ENCODE results near the gene PLCB3.

DNA sequence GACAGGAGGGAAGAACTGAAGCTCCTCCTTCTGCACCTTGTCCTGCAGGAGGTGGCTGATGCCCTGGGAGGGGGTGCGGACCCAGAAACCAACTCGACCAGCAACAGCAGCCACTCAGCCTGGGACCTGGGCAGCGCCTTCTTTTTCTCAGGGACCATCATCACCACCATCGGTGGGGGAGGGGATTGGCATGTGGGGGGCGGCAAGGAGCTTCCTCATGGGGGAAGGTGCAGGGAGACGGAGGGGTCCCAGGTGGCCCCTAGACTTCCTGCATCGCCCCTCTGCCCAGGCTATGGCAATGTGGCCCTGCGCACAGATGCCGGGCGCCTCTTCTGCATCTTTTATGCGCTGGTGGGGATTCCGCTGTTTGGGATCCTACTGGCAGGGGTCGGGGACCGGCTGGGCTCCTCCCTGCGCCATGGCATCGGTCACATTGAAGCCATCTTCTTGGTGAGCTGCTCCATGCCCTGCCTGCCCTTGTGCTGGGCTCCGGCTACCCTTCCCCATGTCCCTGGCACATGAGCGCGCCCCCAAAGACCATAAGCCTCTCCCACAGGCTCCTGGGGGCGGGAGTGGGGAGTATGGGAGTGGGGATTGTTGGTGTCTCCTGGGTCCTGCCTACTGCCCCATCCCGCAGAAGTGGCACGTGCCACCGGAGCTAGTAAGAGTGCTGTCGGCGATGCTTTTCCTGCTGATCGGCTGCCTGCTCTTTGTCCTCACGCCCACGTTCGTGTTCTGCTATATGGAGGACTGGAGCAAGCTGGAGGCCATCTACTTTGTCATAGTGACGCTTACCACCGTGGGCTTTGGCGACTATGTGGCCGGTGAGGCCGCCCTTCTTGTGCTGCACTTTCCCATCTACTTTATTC, 45.7 kb downstream of the PLCB3 start:
- TF ChIP-seq, protein P1, sequence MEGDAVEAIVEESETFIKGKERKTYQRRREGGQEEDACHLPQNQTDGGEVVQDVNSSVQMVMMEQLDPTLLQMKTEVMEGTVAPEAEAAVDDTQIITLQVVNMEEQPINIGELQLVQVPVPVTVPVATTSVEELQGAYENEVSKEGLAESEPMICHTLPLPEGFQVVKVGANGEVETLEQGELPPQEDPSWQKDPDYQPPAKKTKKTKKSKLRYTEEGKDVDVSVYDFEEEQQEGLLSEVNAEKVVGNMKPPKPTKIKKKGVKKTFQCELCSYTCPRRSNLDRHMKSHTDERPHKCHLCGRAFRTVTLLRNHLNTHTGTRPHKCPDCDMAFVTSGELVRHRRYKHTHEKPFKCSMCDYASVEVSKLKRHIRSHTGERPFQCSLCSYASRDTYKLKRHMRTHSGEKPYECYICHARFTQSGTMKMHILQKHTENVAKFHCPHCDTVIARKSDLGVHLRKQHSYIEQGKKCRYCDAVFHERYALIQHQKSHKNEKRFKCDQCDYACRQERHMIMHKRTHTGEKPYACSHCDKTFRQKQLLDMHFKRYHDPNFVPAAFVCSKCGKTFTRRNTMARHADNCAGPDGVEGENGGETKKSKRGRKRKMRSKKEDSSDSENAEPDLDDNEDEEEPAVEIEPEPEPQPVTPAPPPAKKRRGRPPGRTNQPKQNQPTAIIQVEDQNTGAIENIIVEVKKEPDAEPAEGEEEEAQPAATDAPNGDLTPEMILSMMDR (IDR thresholded peaks at IDR 0.05; ENCODE audit: insufficient read depth, low read length, poor library complexity, severe bottlenecking) = no peak
- no peak for TF ChIP-seq EZH2phosphoT487 (conservative IDR thresholded peaks at IDR 0.05; ENCODE audit: low read length)
